ENCODE measurements around the gene UBAC1.

DNA sequence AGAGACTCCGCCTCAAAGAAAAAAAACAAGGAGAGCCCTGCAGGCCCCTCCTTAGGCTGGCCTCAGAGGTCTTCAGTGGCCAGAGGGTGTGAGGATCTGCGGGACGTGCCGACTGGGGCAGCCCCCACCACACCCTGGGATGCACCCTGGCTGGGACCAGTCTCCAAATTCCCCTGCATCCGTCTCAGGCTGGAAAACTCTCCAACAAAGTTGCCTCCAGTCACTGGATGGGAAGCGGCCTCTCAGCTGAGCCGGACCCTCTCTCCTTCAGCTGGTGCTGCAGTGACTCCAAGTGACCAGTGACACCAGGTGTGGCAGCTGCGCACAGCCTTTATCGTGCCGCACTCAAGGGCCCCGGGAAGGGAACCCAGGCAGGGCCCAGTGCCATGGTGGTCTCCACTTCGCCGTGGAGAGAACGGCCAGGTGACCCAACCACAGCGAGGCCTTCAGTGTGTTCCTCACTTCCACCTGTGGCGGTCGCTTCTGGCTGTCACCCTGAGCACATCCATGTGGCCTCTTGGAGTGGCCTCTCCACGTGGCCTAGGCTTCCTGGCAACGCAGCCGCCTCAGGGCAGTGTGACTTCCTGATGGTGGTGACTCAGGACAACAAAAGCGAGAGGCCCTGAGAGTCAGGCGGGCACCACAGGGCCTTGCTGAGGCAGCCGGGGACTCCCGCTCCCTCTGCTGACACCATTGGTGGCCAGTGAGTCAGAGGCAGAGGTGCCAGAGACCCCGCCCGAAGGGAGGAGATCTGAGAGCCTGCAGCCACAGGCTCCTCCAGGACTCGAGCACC, 34.6 kb downstream of the UBAC1 start:
- no peak for TF ChIP-seq POLR2A (IDR thresholded peaks at IDR 0.05; ENCODE audit: low read length)
- no peak for TF ChIP-seq GATA1 (IDR thresholded peaks at IDR 0.05; ENCODE audit: low read depth, low read length)

Data from erythroblast (primary cell).